Stimulated activated CD4-positive, alpha-beta T cell treated with anti-CD3 and anti-CD28 coated beads, Interleukin-4, amount 100 ng/mL, for 4 hours (primary cell): ENCODE measurements around the gene PCDHGA10.
"Not testable (repeated sequence)": the region's sequence is repeated elsewhere in the genome, so short reads cannot be mapped to it uniquely, and the experiment has no call there.

Experiments
- DNase-seq, 2 experiments: peaks; one replicate each; pipeline ENCODE4 v3.0.0-alpha.2; 2020

Gene PCDHGA10

GRCh38 chr5:141393267-141393666 is 19.5 kb upstream of the PCDHGA10 start:
- DNase-seq: no peak

GRCh38 chr5:141394401-141395187 is 18.2 kb upstream of the PCDHGA10 start:
- DNase-seq: not testable (repeated sequence)

- DNase-seq: peak in 1 of 2 experiments; percentile 34
Measured at GRCh38 chr5:141397756-141398551, 14.8 kb upstream of the PCDHGA10 start, which contains the start of gene PCDHGB5. Gene PCDHGB5, plus strand, starts transcription at chr5:141397947. Its CDS starts 181 bp downstream, at chr5:141398128.

GRCh38 chr5:141398608-141399007 is 14.2 kb upstream of the PCDHGA10 start:
- DNase-seq: no peak

GRCh38 chr5:141399555-141400258 is 13.1 kb upstream of the PCDHGA10 start:
- DNase-seq: no peak

- no peak for DNase-seq
Measured at GRCh38 chr5:141402553-141403243, 10.1 kb upstream of the PCDHGA10 start, which contains the start of gene PCDHGA9. Gene PCDHGA9, plus strand, starts transcription at chr5:141402778. Its CDS starts 175 bp downstream, at chr5:141402953.

- DNase-seq: no peak
Measured at GRCh38 chr5:141403387-141403786, 9.4 kb upstream of the PCDHGA10 start.

GRCh38 chr5:141407790-141408505 is 4.8 kb upstream of the PCDHGA10 start, which contains the start of gene PCDHGB6:
Gene PCDHGB6, plus strand, starts transcription at chr5:141408021. Its CDS starts 182 bp downstream, at chr5:141408203.
- DNase-seq: peak; percentile 18 to 38

GRCh38 chr5:141409598-141410306 is 3.0 kb upstream of the PCDHGA10 start:
- no peak for DNase-seq

- DNase-seq: no peak
Measured at GRCh38 chr5:141411575-141411974, 1.2 kb upstream of the PCDHGA10 start.

GRCh38 chr5:141413540-141414069 is 818 bp downstream of the PCDHGA10 start:
- DNase-seq: no peak

- DNase-seq: not testable (repeated sequence)
Measured at GRCh38 chr5:141414548-141415274, 1.9 kb downstream of the PCDHGA10 start.

- DNase-seq: not testable (repeated sequence)
Measured at GRCh38 chr5:141415275-141415618, 2.5 kb downstream of the PCDHGA10 start.

GRCh38 chr5:141417494-141418172 is 4.8 kb downstream of the PCDHGA10 start, which contains the start of gene PCDHGB7:
Gene PCDHGB7, plus strand, starts transcription at chr5:141417677. Its CDS starts 183 bp downstream, at chr5:141417860.
- DNase-seq: peak; percentile 26 to 42

- DNase-seq: no peak
Measured at GRCh38 chr5:141419074-141419880, 6.5 kb downstream of the PCDHGA10 start.

- peak in 1 of 2 experiments; percentile 18 for DNase-seq
Measured at GRCh38 chr5:141420855-141421488, 8.2 kb downstream of the PCDHGA10 start, which contains the start of gene PCDHGA11. Gene PCDHGA11, plus strand, starts transcription at chr5:141421051. Its CDS starts 177 bp downstream, at chr5:141421228.

- no peak for DNase-seq
Measured at GRCh38 chr5:141421489-141421855, 8.7 kb downstream of the PCDHGA10 start.
